Skeletal muscle satellite cell (primary cell): ENCODE results near the gene HOXA9.

Experiments
- H3K27me3 ChIP-seq: 2 replicates; pipeline ENCODE4 v1.7.0; 2013; ENCODE audit warnings: low read length; ENCODE audit not compliant: control insufficient read depth, insufficient read depth
- H3K36me3 ChIP-seq: 2 replicates; pipeline ENCODE4 v1.7.0; 2013; ENCODE audit warnings: mild to moderate bottlenecking, control low read depth, low read length; ENCODE audit not compliant: insufficient read depth
- H3K4me1 ChIP-seq: 2 replicates; pipeline ENCODE4 v1.7.0; 2013; ENCODE audit warnings: low read length; ENCODE audit not compliant: control insufficient read depth, insufficient read depth
- H3K4me2 ChIP-seq: 2 replicates; pipeline ENCODE4 v1.7.0; 2013; ENCODE audit warnings: mild to moderate bottlenecking, low read length
- H3K4me3 ChIP-seq: 2 replicates; pipeline ENCODE4 v1.7.0; 2013; ENCODE audit warnings: low read length
- H3K9ac ChIP-seq: 2 replicates; pipeline ENCODE4 v1.7.0; 2013; ENCODE audit warnings: mild to moderate bottlenecking, low read depth, low read length, moderate library complexity
- H3K9me3 ChIP-seq: replicated peaks from 2 replicates; pipeline ENCODE4 v1.7.0; 2013; ENCODE audit warnings: mild to moderate bottlenecking, control low read depth, low read length

Gene HOXA9

DNA sequence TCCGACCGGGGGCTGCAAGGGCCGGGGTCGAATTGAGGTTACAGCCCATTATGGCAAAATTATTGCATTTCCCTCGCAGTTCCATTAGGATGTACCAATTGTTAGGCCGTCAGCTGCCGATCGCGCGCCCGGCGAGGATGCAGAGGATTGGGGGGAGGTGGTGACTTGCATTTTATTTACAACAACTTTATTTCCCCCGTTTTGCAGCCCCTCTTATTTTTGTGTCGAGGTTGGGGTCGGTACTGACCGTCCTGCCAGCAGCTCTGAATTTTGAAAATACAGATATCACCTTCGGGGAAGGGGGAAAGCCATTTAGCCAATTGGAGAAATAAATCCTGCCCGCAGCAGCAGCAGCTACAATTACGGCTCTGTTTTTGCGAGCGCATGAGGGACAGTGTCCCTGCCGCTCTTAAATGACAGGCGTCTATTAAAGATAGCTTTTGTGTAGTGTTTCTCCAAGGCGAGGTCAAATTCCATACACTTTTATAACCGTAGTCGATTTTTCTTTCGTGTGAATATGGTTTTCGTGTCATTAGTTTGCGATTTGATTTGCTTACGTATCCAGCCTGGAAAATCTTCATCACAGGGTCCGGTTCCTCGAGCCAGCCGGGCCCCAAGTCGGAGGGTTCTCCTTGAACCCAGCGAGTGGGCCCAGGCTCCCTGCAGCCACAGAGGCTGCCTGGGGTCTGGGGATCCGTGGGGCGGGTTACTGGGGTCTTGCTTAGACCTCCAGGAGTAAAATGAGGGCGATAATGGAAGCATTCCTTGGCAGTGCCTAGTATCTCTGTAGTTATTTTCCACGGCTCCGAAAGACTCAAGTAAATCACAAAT, 21.2 kb downstream of the HOXA9 start:
- H3K9ac ChIP-seq: no peak overlapping the region
- H3K9me3 ChIP-seq: no peaks in the 10 kb centered on the region
- H3K27me3 ChIP-seq: no peaks in the 10 kb centered on the region
- peak overlapping the region; percentile 91 for H3K4me2 ChIP-seq
- peaks cover 52% of the 10 kb centered on the region for H3K36me3 ChIP-seq
- peaks cover 20% of the 10 kb centered on the region for H3K4me1 ChIP-seq
- H3K4me3 ChIP-seq: no peak overlapping the region

DNA sequence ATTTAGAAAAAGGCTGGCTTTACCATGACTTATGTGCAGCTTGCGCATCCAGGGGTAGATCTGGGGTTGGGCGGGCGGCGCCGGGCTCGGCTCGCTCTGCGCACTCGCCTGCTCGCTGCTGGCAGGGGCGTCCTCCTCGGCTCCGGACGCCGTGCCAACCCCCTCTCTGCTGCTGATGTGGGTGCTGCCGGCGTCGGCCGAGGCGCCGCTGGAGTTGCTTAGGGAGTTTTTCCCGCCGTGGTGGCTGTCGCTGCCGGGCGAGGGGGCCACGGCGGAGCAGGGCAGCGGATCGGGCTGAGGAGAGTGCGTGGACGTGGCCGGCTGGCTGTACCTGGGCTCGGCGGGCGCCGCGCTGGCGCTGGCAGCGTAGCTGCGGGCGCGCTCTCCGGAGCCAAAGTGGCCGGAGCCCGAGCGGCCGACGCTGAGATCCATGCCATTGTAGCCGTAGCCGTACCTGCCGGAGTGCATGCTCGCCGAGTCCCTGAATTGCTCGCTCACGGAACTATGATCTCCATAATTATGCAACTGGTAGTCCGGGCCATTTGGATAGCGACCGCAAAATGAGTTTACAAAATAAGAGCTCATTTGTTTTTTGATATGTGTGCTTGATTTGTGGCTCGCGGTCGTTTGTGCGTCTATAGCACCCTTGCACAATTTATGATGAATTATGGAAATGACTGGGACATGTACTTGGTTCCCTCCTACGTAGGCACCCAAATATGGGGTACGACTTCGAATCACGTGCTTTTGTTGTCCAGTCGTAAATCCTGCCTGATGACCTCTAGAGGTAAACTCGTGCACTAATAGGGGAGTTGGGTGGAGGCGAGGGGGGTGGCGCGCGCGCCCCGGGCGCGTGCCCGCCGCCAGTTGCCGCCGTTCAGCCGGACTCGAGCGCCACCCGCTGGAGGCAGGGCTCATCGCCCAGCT, 22.1 kb downstream of the HOXA9 start, which contains the start of gene HOXA5:
TSS of gene HOXA5 (minus strand) at position 659 of the 927 bp plus-strand sequence. CDS start at position 585, 74 bp downstream.
- H3K9ac ChIP-seq: peak within 1 kb of the TSS; percentile 62
- H3K36me3 ChIP-seq: peaks cover 54% of the 10 kb centered on the region
- H3K4me1 ChIP-seq: peaks cover 11% of the 10 kb centered on the region
- no peaks in the 10 kb centered on the region for H3K27me3 ChIP-seq
- no peaks in the 10 kb centered on the region for H3K9me3 ChIP-seq
- H3K4me2 ChIP-seq: peak within 1 kb of the TSS; percentile 91
- peak within 1 kb of the TSS; percentile 67 for H3K4me3 ChIP-seq

DNA sequence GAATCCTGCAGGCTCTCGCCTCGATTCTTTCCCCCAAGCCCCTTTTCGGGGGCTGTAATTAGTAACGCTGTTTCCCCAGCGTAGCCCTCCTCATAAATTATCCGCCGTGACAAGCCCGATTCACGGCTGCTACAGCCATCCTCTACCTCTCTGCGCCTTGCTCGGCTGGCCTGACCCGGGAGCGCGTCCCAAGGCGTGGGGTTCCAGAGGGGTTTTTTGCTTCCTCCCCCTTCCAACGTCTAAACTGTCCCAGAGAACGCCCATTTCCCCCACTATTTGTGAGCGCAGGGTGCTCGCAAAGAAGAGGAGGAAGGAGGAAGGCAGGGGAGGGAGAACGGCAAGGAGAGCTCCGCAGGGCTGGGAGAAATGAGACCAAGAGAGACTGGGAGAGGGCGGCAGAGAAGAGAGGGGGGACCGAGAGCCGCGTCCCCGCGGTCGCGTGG, 22.7 kb downstream of the HOXA9 start:
- H3K4me3 ChIP-seq: peak overlapping the region; percentile 67
- H3K9ac ChIP-seq: peak overlapping the region; percentile 62
- peaks cover 7% of the 10 kb centered on the region for H3K4me1 ChIP-seq
- no peaks in the 10 kb centered on the region for H3K9me3 ChIP-seq
- peaks cover 54% of the 10 kb centered on the region for H3K36me3 ChIP-seq
- H3K4me2 ChIP-seq: peak overlapping the region; percentile 91
- no peaks in the 10 kb centered on the region for H3K27me3 ChIP-seq

DNA sequence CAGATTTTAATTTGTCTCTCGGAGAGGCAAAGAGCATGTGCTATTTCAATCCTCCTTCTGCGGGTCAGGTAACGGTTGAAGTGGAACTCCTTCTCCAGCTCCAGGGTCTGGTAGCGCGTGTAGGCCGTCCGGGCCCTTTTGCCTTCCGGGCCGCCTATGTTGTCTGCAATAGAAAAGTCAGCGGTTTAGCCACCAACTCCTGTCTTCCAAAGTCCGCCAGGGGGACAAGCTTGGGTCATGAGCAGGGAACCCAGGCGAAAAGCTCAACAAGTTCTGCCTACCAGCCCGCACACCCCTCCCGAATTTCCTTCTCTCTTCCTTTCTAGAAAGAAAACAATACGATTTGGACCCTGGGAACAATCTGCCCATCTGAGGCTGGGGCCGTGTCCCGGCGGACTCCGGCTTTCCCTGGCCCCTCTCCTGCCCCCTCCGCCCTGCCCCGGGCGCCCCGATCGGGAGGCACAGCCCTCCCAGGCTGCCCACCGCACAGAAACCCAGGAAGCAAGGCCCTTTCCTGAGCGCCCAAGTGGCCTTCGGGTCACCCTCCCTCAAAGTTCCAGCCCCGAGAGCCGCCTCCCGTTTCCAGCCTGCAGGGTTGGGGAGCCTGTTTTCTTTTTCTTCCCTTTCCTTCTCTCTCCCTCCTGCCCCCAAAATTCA, 23.3 kb downstream of the HOXA9 start:
- H3K9me3 ChIP-seq: no peaks in the 10 kb centered on the region
- no peak overlapping the region for H3K4me3 ChIP-seq
- H3K27me3 ChIP-seq: no peaks in the 10 kb centered on the region
- H3K4me2 ChIP-seq: no peak overlapping the region
- H3K4me1 ChIP-seq: peaks cover 7% of the 10 kb centered on the region
- H3K36me3 ChIP-seq: peaks cover 54% of the 10 kb centered on the region
- H3K9ac ChIP-seq: peak overlapping the region; percentile 62

DNA sequence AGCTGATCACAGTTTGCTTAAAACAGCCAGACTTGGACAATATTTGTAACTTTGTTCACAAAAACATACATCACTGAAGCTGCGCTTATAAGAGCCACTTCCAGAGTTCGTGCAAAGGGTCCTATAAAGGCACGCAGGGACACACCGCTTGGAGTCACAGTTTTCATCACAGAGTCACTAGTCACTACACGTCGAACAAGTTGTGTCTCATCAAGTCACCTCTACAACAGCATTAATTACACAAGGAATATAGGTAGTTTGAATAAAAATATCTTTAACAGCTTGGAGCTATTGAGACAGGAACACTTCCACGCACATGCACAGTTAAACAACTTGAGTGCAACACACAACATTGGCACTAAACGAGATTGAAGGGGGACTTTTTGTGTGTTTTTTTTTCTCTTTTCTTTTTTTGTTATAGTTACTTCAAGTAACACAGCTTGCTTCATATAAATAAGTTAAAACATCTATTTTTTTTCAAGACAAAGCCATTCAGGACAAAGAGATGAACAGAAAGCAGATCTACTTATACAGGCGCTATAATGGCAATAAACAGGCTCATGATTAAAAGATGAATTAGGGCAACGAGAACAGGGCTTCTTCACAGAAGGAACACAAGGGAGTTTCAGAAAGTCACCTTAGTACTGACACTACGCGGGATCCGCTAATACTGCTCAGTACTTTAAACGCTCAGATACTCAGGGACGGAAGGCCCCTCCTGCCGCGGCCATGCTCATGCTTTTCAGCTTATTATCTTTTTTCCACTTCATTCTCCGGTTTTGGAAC, 24.0 kb downstream of the HOXA9 start:
- no peak overlapping the region for H3K4me2 ChIP-seq
- no peaks in the 10 kb centered on the region for H3K9me3 ChIP-seq
- no peaks in the 10 kb centered on the region for H3K27me3 ChIP-seq
- H3K4me3 ChIP-seq: no peak overlapping the region
- H3K9ac ChIP-seq: no peak overlapping the region
- peaks cover 49% of the 10 kb centered on the region for H3K36me3 ChIP-seq
- peaks cover 12% of the 10 kb centered on the region for H3K4me1 ChIP-seq

DNA sequence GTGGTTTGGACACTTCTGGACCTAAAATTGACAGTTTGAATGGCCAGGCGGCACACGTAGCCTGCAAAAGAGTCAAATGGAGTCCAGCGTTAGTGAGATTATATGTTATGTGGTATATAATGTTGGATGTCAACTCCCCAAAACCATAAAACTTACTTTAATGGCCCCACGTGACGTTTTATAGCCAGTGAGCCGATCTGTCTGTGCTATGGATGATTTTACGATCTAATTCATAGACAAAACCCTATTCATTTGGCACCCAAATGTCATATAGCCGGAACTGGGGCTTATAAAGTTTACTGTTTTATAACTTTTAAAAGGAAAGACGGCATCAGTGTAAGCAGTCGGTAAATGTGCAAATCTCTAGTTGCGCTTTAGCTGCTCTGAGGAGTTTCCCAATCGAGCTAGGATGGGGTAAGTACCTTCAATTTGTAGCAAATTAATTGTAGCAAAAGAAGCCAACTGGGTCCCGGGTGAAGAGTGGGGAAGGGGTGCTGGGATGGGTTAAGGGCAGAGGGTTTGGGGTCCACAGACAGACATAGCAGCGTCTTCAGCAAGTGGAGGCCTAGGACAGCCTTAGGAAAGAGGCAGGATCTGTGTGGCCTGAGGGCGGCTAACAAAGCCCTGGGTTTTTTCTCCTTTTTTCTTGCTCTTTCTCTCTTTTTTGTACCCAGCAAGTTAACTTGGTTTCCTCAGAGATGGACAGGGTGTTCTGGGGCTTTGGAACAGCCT, 25.0 kb downstream of the HOXA9 start:
- Histone ChIP-seq H3K9ac (no peak overlapping the region), H3K4me1 (peaks cover 23% of the 10 kb centered on the region), H3K4me3 (no peak overlapping the region)

DNA sequence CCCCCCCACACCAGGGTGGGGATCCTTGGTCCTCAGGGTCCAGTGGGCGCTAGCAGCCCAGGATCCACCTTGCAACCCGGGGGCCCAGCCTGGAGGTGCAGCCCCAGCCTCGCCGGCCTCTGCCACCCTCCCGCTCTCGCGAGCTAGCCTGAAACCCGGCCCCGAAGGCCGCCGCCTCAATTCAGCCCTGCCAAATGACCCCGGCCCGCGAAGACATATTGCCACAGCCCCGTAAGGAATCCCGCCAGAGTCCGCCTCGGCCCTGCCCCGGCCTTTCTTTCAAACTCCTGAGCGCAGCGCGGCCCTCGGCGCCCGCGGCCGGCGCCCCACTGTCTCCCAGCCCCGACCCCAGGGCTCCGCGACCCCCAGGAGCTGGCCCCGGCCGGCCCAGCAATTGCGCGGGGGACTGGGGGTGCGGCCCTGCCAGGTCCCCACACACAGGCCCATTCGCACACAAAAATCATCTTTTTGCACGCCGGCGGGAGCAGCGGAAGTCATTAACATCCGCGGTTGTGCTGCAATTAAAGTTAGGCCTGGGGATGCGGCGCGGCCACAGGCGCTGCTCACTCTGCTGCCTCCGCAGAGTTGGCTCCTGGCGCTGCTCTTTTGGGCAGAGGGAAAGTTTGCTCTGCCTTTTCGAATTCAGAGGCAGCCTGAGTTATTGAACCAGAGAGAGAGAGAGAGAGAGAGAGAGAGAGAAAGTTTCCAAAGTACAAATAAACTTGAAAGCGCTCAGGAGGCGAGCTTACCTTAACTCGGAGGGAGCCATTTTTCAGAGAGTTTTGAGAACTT, 25.8 kb downstream of the HOXA9 start:
- Histone ChIP-seq H3K9me3 (no peaks in the 10 kb centered on the region), H3K4me1 (peaks cover 30% of the 10 kb centered on the region), H3K4me2 (no peak overlapping the region), H3K27me3 (no peaks in the 10 kb centered on the region), H3K36me3 (peaks cover 31% of the 10 kb centered on the region), H3K9ac (no peak overlapping the region), H3K4me3 (no peak overlapping the region)

More for the DNA sequence above, 25.0 kb downstream of the HOXA9 start:
- H3K27me3 ChIP-seq: no peaks in the 10 kb centered on the region
- peaks cover 38% of the 10 kb centered on the region for H3K36me3 ChIP-seq
- H3K4me2 ChIP-seq: no peak overlapping the region
- no peaks in the 10 kb centered on the region for H3K9me3 ChIP-seq

DNA sequence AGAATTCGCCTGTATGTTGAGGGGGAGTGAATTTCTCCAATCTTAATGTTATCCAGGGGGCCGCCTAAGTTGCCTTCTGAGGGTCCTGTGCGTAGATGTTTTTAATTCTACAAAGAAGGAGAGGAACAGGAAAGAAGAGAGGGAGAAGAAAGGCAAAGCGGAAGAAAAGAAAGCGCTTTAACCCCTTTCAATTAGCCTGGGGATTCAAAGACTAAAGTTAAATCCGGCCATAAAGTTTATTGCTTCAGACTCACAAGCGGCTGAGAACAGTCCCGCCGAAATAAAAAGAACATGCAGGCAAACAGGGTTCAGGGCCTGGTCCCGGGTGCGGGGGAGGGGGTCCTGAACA, 26.4 kb downstream of the HOXA9 start:
- H3K4me1 ChIP-seq: peaks cover 35% of the 10 kb centered on the region
- no peak overlapping the region for H3K4me2 ChIP-seq
- no peaks in the 10 kb centered on the region for H3K9me3 ChIP-seq
- H3K4me3 ChIP-seq: no peak overlapping the region
- H3K27me3 ChIP-seq: no peaks in the 10 kb centered on the region
- H3K36me3 ChIP-seq: peaks cover 26% of the 10 kb centered on the region
- no peak overlapping the region for H3K9ac ChIP-seq

DNA sequence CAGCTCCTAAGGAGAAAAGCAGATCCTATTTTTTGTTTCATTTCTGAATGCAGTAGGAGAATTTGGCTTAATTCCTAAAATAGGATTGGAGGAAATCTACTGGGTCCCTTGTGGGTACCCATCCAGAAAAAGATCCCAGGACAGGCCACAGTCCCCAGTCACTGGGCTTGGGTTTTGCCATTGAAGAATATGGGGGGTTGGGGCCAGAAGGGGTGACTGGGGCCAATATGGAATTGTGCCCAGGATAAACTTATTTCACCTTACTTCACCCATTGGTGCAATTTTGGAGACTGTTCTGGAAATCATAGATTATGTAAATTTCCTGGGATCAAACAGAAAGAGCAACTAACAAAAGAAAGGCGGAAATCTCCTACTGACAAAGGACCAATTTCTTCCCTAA, 26.9 kb downstream of the HOXA9 start:
- H3K36me3 ChIP-seq: peaks cover 24% of the 10 kb centered on the region
- no peak overlapping the region for H3K9ac ChIP-seq

More for the DNA sequence above, 26.9 kb downstream of the HOXA9 start:
- Histone ChIP-seq H3K4me3 (no peak overlapping the region), H3K4me1 (peaks cover 39% of the 10 kb centered on the region), H3K9me3 (no peaks in the 10 kb centered on the region), H3K27me3 (no peaks in the 10 kb centered on the region), H3K4me2 (no peak overlapping the region)
